GM23338 (cell line): Measurements from ENCODE around the gene PYGO2. TPM values are rescaled to one million over a fixed set of nuclear protein-coding genes. Genes with fewer than 3 reads are reported as not detected.

Experiments used
- ATAC-seq: fragments of 200-7000 bp; cut with Tn5 transposase; 3 replicates; pipeline ENCODE4 v1.9.1; 2020
- DNase-seq: peaks from one replicate; pipeline ENCODE4 v3.0.0-alpha.2; 2015; ENCODE audit warnings: low spot score
- H2AFZ ChIP-seq: fragments of 200-600 bp; sonication (generic); 2 replicates; pipeline ENCODE4 v1.8.0; 2016; ENCODE audit warnings: antibody characterized with exemption, mild to moderate bottlenecking, moderate library complexity
- H3F3A ChIP-seq: fragments of 200-600 bp; sonication (generic); replicated peaks from 2 replicates; pipeline ENCODE4 v1.8.0; 2017; ENCODE audit warnings: antibody characterized with exemption, mixed run types, low read depth
- H3K27ac ChIP-seq: fragments of 200-600 bp; sonication (generic); 2 replicates; pipeline ENCODE4 v1.6.1; 2016; ENCODE audit warnings: low read depth
- H3K27me3 ChIP-seq: fragments of 200-600 bp; sonication (generic); 2 replicates; pipeline ENCODE4 v1.8.0; 2016; ENCODE audit warnings: mild to moderate bottlenecking, mixed run types, moderate library complexity; ENCODE audit not compliant: insufficient read depth
- H3K36me3 ChIP-seq: fragments of 200-600 bp; sonication (generic); 2 replicates; pipeline ENCODE4 v1.8.0; 2016; ENCODE audit warnings: mild to moderate bottlenecking; ENCODE audit not compliant: insufficient read depth
- H3K4me1 ChIP-seq: fragments of 200-600 bp; sonication (generic); 2 replicates; pipeline ENCODE4 v1.8.0; 2016; ENCODE audit warnings: mild to moderate bottlenecking, moderate library complexity; ENCODE audit not compliant: insufficient read depth
- H3K4me2 ChIP-seq: fragments of 200-600 bp; sonication (generic); 2 replicates; pipeline ENCODE4 v1.7.1; 2017; ENCODE audit warnings: mixed run types
- H3K4me3 ChIP-seq: fragments of 200-600 bp; sonication (generic); 2 replicates; pipeline ENCODE4 v1.6.1; 2016; ENCODE audit warnings: mixed run types
- H3K79me2 ChIP-seq: fragments of 200-600 bp; sonication (generic); replicated peaks from 2 replicates; pipeline ENCODE4 v1.8.0; 2017; ENCODE audit warnings: mild to moderate bottlenecking; ENCODE audit not compliant: insufficient read depth
- H3K9me2 ChIP-seq: fragments of 200-600 bp; sonication (generic); 2 replicates; pipeline ENCODE4 v1.8.0; 2017; ENCODE audit not compliant: insufficient read depth
- H4K20me1 ChIP-seq: fragments of 200-600 bp; sonication (generic); replicated peaks from 2 replicates; pipeline ENCODE4 v1.8.0; 2017; ENCODE audit warnings: mild to moderate bottlenecking; ENCODE audit not compliant: insufficient read depth
- H3K27ac Mint-ChIP-seq: 2 replicates; pipeline ENCODE4 v1.8.0; 2020; ENCODE audit warnings: inconsistent platforms, mild to moderate bottlenecking, moderate library complexity, mixed read lengths
- H3K27me3 Mint-ChIP-seq: 3 replicates; pipeline ENCODE4 v1.8.0; 2022; ENCODE audit warnings: low read depth, mild to moderate bottlenecking, moderate library complexity, mixed read lengths, inconsistent platforms; ENCODE audit not compliant: insufficient read depth, poor library complexity
- H3K36me3 Mint-ChIP-seq: 3 replicates; pipeline ENCODE4 v1.8.0; 2021; ENCODE audit warnings: low read depth, mild to moderate bottlenecking, inconsistent platforms, moderate library complexity, mixed read lengths
- H3K4me1 Mint-ChIP-seq: 3 replicates; pipeline ENCODE4 v1.8.0; 2020; ENCODE audit warnings: mild to moderate bottlenecking, inconsistent platforms, mixed read lengths
- H3K4me3 Mint-ChIP-seq: 3 replicates; pipeline ENCODE4 v1.8.0; 2021; ENCODE audit warnings: moderate library complexity, mild to moderate bottlenecking, inconsistent platforms, mixed read lengths
- H3K9me3 Mint-ChIP-seq: 3 replicates; pipeline ENCODE4 v1.8.0; 2020; ENCODE audit warnings: moderate library complexity, mild to moderate bottlenecking, inconsistent platforms, mixed read lengths
- CREB1 ChIP-seq: fragments of 250-450 bp; sonication (Bioruptor Pico); IDR thresholded peaks from 2 replicates; pipeline ENCODE4 v1.5.0; 2020; ENCODE audit warnings: low read depth, mild to moderate bottlenecking, moderate library complexity
- CTCF ChIP-seq, 2 experiments: fragments of 200-600 bp in 1 of 2; sonication (generic) in 1 of 2; conservative IDR thresholded peaks; 2 replicates each; pipeline versions ENCODE4 v1.5.1 to v1.6.1; 2016 to 2017; ENCODE audit warnings: antibody characterized with exemption in 2 of 2, low read depth in 2 of 2, mild to moderate bottlenecking in 2 of 2, moderate library complexity in 1 of 2
- ETS1 ChIP-seq: IDR thresholded peaks from 2 replicates; pipeline ENCODE4 v1.6.1; 2016; ENCODE audit warnings: antibody characterized with exemption
- EZH2 ChIP-seq: fragments of 200-600 bp; sonication (generic); IDR thresholded peaks from one replicate; pipeline ENCODE4 v1.8.0; 2017; ENCODE audit warnings: antibody characterized with exemption, mild to moderate bottlenecking, low read depth; ENCODE audit not compliant: unreplicated experiment
- EZH2phosphoT487 ChIP-seq: fragments of 200-600 bp; sonication (generic); IDR thresholded peaks from one replicate; pipeline ENCODE4 v1.8.1; 2018; ENCODE audit warnings: antibody characterized with exemption; ENCODE audit not compliant: unreplicated experiment
- JUNB ChIP-seq: IDR thresholded peaks from one replicate; pipeline ENCODE4 v1.6.1; 2016; ENCODE audit warnings: antibody characterized with exemption; ENCODE audit not compliant: unreplicated experiment
- NANOG ChIP-seq: IDR thresholded peaks from 2 replicates; pipeline ENCODE4 v1.6.1; 2016; ENCODE audit warnings: antibody characterized with exemption, borderline replicate concordance
- POLR2AphosphoS5 ChIP-seq: IDR thresholded peaks from 2 replicates; pipeline ENCODE4 v1.6.1; 2016; ENCODE audit warnings: antibody characterized with exemption, low read depth
- REST ChIP-seq: IDR thresholded peaks from one replicate; pipeline ENCODE4 v1.6.1; 2018; ENCODE audit warnings: antibody characterized with exemption; ENCODE audit not compliant: unreplicated experiment
- STAT1 ChIP-seq: IDR thresholded peaks from one replicate; pipeline ENCODE4 v1.6.1; 2016; ENCODE audit warnings: antibody characterized with exemption; ENCODE audit not compliant: unreplicated experiment
- ZNF114 ChIP-seq: fragments of 250-450 bp; sonication (Bioruptor Pico); IDR thresholded peaks from 2 replicates; pipeline ENCODE4 v1.5.0; 2020; ENCODE audit warnings: mild to moderate bottlenecking, moderate library complexity
- ZNF331 ChIP-seq: fragments of 250-450 bp; sonication (Bioruptor Pico); IDR thresholded peaks from 2 replicates; pipeline ENCODE4 v1.5.0; 2020; ENCODE audit warnings: low read depth, mild to moderate bottlenecking, moderate library complexity
- polyA plus RNA-seq: library from polyadenylated mRNA; unstranded; fragments of >200 nt; fragmentation: Nextera tagmentation; extraction: Ambion mirVana; gene quantifications from 2 replicates; pipeline ENCODE4 v1.2.1, GENCODE V29; 2016
- total RNA-seq: library from RNA; depleted of rRNA; stranded (reverse); fragments of >200 nt; shearing (Covaris generic); gene quantifications from 2 replicates; pipeline ENCODE4 v1.2.3, GENCODE V29; 2014

The PYGO2 gene
- total and polyA plus RNA-seq, 2 experiments from 2014 or later, result 11.0 to 29.0 TPM

GRCh38 chr1:154925335-154926170 is 36.0 kb downstream of the PYGO2 start (continued):
- TF ChIP-seq CTCF (conservative IDR thresholded peaks at IDR 0.05; ENCODE audit: low read depth in 2 of 2), result no peak

GRCh38 chr1:154923695-154924094 is 37.9 kb downstream of the PYGO2 start:
- no peaks in the 10 kb centered on the region for H3K79me2 ChIP-seq
- no peaks in the 10 kb centered on the region for H3K36me3 ChIP-seq
- no peaks in the 10 kb centered on the region for H3K4me1 Mint-ChIP-seq
- H2AFZ ChIP-seq, result no peak overlapping the region
- peaks cover 3% of the 10 kb centered on the region; the same call in 1 of the 2 replicates for H3K9me2 ChIP-seq
- no peaks in the 10 kb centered on the region for H3K4me1 ChIP-seq
- H3K9me3 Mint-ChIP-seq, result no peaks in the 10 kb centered on the region
- no peak overlapping the region for H3K4me3 ChIP-seq
- TF ChIP-seq ZNF114 (CRISPR knock-in tag), result no peak
- no peak for TF ChIP-seq STAT1
- TF ChIP-seq ETS1, result no peak
- no peak for TF ChIP-seq CREB1 (CRISPR knock-in tag)
- no peak for TF ChIP-seq POLR2AphosphoS5
- TF ChIP-seq NANOG, result no peak
- no peaks in the 10 kb centered on the region; the same call in 1 of the 2 replicates for H4K20me1 ChIP-seq
- H3K27ac ChIP-seq, result no peak overlapping the region
- no peak overlapping the region for H3K27ac Mint-ChIP-seq
- no peaks in the 10 kb centered on the region for H3K27me3 ChIP-seq
- H3K4me2 ChIP-seq, result no peak overlapping the region
- DNase-seq (no peak), ATAC-seq (no peak)
- no peak overlapping the region for H3K4me3 Mint-ChIP-seq
- H3K27me3 Mint-ChIP-seq, result peaks cover 4% of the 10 kb centered on the region
- H3K36me3 Mint-ChIP-seq, result peaks cover 19% of the 10 kb centered on the region
- H3F3A ChIP-seq, result no peaks in the 10 kb centered on the region

- H4K20me1 ChIP-seq, result no peaks in the 10 kb centered on the region
- no peaks in the 10 kb centered on the region for H3K27me3 ChIP-seq
- ATAC-seq (no peak), DNase-seq (no peak)
- H2AFZ ChIP-seq, result no peak overlapping the region
- Mint-ChIP-seq H3K4me3 (no peak overlapping the region), H3K36me3 (peaks cover 4% of the 10 kb centered on the region; the same call in 2 of the 3 replicates), H3K27me3 (peaks cover 7% of the 10 kb centered on the region), H3K9me3 (peaks cover 11% of the 10 kb centered on the region), H3K4me1 (peaks cover 3% of the 10 kb centered on the region; the same call in 2 of the 3 replicates), H3K27ac (no peak overlapping the region)
- peaks cover 4% of the 10 kb centered on the region; the same call in 1 of the 2 replicates for H3K36me3 ChIP-seq
- no peak overlapping the region for H3K4me3 ChIP-seq
- no peak overlapping the region for H3K27ac ChIP-seq
- no peak overlapping the region for H3K4me2 ChIP-seq
- H3K4me1 ChIP-seq, result no peaks in the 10 kb centered on the region
- H3K79me2 ChIP-seq, result no peaks in the 10 kb centered on the region
- H3K9me2 ChIP-seq, result peaks cover 7% of the 10 kb centered on the region; the same call in 1 of the 2 replicates
- no peaks in the 10 kb centered on the region for H3F3A ChIP-seq
- TF ChIP-seq POLR2AphosphoS5 (no peak), CREB1 (CRISPR knock-in tag) (no peak), EZH2 (no peak), STAT1 (no peak), NANOG (no peak), REST (no peak), ZNF331 (CRISPR knock-in tag) (no peak), CTCF (conservative IDR thresholded peaks at IDR 0.05; ENCODE audit: low read depth in 2 of 2) (no peak), JUNB (no peak), EZH2phosphoT487 (no peak)
These were observed 48.3 kb downstream of the PYGO2 start for GRCh38 chr1:154913273-154913672.
